Right forelimb (tissue), 1 donor: ENCODE results near the gene SLC6A1.
"Not testable (repeated sequence)": the region's sequence is repeated elsewhere in the genome, so short reads cannot be mapped to it uniquely, and the experiment has no call there.

Experiments
- DNase-seq: peaks from one replicate; pipeline ENCODE4 v3.0.0-alpha.2; 2018

SLC6A1 gene

DNA sequence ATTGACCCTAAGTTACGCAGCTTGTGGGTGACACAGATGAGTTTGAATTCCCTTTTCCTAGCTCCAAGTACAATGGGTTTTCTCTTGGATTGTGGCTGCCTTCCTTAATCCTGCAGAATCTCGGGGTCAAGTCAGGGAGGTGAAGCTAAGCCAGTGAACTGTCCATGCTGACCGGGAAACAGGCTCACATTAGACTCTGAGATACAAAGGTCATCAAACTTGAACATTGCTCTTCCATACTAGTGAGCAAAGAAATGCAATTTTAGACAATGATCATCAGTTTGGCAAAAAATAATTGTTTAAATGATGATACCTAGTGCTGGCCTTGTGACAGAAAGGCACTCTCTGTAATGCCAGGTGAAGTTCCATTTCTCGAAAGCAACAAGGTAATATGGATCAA lies 31.6 kb downstream of the SLC6A1 start:
- DNase-seq: no peak

DNA sequence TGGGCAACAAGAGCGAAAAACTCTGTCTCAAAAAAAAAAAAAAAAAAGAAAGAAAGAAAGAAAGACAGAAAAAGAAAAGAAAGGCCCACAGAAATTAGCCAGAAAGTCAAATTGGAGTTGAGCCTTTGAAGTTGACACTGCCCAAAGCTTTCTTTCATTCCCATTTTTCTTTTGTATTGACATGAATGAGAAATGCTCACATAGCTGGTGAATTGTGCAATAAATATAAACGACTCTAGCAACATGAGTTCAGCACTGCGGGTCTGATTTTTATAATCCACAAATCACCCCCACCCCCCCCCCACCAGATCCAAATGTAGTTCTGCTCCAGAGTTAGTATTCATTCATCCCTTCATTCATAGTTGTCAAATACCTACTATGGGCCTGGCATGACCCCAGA lies 37.4 kb downstream of the SLC6A1 start:
- DNase-seq: no peak

DNA sequence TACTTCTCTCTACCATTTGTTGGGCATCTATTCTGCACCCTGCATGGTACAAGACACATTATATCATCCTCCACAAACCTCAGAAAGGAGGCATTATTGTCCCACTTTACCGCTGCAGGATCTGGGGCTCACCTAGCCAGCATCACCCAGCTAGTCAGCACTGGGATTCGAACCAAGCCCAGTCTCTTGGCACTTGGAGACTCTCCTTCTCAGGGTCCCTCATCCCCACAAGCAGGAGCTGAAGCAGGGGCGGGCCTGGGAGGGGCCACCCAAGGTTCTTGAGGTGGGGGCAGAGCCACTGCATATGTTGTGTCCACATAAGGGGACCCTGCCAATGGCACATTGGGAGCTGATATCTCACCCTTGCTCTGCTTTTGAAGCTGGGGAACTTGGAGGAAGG lies 41.3 kb downstream of the SLC6A1 start:
- DNase-seq: no peak

DNA sequence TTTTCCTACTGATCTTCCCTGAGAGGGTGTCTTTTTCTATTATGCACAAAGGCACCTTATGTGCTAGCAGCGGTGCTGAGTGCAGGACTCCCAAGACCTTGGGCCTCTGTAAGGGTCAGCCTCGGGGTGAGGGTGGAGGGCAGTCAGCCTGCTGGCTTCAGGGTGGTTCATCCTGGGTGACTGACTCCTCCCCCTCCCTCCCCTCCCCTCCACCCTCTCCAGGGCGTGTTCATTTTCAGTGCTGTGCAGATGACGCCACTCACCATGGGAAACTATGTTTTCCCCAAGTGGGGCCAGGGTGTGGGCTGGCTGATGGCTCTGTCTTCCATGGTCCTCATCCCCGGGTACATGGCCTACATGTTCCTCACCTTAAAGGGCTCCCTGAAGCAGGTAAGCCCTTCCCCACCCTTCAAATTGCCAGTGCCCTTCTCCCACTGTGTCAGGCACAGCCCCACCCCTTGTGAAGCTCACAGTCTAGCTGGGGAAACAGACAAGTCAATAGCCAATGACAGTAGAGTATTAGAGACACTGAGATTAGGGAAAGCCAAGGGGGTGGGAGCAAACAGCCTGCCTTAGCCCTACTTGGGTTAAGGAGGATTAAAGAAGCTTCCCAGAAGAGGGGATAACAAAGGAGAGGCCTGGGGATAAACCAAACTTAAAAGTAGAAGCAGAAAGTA lies 41.9 kb downstream of the SLC6A1 start:
- DNase-seq: no peak

DNA sequence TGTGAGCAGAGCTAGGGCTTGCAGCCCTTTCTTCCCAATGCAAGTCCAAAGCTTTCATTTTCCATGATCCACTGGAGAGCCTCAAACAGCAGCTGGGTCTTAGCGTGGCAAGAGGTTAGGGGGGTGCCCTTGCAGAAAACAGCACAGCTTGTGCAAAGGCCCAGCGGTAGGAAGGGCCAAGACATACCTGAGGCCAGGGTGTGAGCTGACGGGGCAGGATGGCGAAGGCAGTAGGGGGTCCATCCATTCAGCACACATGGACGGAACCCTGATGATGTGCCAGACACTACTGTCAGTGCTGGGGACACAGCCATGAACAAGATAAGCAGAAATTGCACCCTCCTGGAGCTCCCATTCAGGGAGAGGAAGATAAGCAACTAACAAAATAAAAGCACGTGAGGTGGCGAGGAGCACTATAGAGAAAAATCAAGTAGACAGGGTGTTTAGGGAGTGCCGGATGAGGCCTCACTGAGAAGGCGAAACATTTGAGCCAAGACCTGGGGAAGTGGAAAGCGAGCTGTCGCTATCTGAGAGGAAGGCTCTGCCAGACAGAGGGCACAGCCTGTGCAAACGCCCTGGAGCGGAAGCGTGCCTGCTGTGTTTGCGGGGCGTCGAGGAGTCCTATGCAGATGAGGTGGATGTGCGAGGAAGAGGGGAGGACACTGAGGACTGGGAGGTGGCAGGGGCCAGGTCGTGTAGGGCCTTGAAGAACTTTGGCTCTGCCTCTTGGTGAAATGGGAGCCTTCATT lies 43.4 kb downstream of the SLC6A1 start:
- DNase-seq: no peak

DNA sequence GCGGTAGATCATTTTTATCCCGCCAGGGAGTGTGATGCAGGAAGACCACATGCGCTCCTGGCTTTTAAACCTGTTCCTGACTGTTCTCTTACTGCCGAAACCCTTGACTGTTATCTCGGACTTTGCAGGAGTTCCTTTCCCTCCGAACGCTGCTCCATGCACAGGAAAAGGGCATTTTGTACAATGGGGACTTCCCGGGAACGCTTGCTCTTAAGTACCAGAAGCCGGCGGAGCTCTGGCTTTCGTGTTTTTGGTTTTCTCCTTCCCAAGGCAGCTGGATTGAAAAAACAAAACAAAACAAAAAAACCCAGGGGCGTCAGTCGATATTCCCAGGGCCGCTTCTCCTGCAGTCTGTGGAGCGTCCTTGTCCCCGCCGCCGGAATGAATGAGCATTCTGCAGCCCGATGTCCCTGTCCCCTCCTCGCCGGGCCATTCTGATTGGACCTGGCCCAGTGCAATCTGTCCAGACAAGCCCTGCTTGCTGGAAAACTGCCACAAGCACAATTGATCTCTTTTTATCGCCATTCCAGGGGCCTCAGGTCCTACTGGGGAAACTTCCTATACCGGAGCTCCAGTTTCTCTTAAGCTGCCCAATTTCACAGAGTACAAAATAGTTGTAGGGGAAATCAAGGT lies 44.8 kb downstream of the SLC6A1 start:
- no peak for DNase-seq

DNA sequence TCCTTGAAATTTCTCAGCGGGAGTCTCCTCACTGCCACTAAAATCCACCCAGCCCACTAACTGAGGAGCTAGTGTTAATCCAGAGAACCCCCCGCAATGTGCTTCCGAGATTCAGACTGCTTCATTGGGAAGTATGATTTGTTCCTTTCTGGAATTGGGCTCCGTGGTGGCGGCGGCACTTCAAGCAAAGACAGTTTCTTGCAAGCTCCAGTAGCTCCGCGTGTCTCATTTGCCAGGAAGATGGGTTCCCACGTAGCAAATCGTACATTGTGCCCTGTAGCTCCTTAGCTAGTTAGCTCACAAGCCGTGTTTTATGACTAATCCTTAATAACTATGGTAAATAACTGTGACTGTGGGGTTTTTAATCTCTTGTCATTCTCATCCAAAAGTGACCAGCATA lies 45.4 kb downstream of the SLC6A1 start:
- no peak for DNase-seq

DNA sequence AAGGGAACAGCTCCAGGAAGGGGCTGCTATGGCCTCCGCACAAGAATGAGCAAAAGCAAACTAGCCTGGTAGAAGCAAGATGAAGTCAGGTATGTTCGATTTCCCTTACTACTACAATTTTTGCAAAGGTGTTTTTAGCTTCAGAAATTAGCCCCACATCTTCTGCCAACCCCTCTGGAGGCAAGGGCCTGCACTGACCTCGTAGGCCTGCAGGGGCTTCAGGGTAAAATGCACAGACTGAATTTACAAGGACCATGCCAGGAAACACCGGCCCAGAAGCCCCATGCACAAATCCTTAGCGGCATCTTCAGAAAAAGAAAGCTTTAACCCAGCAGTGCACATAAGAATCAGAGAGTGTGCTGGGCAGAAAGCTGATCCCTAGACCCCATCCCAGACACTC lies 53.0 kb downstream of the SLC6A1 start:
- DNase-seq: no peak

DNA sequence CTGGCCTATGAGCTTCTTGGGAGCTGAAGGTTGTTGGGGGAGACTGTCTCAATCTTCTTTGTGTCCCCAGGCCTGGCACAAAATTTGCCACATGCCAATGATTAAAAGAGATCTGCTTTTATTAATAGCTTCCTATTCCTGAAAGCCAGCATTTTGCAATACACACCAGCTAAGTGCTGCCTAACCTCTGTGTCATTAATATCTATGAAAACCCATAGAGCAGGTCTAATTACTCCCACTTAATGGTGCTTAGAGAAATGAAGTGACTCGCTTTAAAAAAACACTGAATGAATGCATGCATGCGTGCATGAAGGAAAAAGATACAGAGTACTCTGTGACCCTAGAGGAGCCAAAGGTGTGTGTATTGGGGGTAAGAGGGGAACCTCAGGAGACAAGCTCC lies 55.0 kb downstream of the SLC6A1 start:
- DNase-seq: no peak

DNA sequence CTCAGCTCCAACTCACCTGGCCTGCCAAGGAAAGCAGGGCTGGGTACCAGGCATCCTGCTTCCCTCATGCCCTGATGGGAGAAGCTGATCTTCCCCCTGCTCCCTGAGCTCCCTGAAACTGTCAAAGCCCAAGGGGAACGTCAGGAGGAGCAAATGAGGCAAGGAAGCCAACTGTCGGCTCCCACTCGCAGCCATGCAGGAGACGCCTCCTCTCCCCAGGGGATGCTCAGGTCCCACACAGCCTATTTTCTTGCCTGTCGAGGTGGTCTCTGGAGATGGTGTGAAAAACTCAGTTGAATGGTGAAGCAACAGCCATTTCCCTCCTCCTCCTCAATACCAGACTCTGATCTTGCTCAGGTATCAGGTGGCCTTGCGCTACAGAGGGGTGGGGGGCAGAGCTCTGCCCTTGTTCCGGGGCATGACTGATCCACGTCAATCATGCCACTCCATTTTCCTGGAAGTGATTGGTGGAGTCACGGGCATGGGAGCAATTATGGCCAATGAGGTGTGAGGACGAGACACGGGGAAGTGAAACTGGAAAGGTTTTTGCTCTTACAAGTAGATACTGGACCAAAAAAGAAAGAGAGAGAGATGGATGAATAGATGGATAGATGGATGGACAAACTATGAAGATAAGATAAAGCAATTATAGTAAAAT lies 58.2 kb downstream of the SLC6A1 start:
- DNase-seq: no peak

DNA sequence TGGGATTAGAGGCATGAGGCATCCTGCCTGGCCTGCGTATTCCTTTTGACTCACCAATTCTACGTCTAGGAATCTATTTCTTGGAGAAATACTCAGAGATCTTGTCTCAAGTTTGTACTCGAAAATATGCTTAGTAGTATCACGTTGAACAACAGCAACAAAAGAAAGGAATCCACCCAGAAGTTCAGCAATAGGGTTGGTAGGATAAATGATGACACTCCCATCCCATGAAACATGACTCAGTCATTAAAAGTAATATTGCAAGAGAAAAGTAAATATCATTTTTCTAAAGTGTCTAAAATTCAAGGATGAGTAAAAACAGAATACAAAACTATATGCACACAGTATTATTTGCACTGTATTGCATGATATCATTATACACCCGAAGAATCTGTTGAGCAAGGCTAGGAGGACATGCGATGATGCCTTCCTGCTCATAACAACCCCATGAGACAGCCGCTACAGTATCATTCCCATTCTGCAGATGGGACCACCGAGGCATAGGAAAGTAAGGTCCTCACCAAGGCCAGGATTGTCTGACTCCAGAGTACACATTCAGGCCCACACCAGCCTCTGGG lies 61.5 kb downstream of the SLC6A1 start:
- DNase-seq: no peak

DNA sequence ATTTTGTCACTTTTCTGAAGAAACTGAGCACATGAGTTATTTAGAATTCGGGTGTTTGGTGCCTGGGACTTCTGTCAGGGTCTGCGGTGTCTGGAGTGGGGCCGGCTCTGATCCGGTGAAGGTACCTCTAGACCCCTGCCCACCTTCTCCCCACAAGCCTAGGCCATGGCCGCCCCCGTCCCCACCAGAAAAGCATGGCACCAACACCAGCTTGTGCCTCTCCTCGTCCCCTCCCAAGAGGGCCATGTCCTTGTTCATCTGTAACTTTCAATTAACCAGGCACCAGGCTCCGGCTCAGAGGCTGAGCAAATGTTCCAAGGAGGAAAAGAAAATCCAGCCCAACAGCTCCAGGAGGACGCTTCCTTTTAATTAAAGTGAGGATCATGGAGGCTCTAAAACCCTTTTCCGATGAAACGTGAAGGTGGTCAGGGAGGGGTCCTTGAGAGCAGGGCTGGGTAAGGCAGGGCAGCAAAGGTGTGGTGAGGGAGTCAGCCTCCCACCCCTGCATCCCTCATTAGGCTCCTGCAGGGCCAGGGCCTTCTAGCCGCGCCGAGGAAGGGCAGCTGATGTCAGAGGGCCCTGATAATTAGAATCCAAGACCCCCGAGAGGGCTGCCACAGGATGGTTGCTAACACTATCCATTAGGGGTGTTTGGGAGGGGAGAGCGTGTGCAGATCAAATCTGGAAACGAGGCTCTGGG lies 62.3 kb downstream of the SLC6A1 start:
- no peak for DNase-seq

DNA sequence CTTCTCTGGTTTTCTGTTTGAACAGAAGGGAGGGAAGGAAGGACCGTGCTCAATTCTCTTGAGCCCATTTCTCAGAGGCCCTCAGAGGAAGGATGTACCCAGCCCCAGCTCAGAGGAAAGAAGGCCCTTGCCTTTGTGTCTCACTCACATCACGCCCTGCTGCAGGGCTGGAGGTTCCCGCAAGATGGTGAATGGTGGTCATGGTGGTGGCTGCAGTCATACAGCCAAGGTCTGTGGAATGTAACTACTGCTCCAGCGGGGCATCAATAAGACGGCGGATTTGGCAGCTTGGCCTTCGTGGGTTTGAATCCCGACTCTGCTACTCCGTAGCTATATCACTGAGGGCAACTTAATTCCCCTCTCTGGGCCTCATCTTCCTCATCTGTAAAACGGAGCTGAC lies 62.9 kb downstream of the SLC6A1 start:
- DNase-seq: no peak

DNA sequence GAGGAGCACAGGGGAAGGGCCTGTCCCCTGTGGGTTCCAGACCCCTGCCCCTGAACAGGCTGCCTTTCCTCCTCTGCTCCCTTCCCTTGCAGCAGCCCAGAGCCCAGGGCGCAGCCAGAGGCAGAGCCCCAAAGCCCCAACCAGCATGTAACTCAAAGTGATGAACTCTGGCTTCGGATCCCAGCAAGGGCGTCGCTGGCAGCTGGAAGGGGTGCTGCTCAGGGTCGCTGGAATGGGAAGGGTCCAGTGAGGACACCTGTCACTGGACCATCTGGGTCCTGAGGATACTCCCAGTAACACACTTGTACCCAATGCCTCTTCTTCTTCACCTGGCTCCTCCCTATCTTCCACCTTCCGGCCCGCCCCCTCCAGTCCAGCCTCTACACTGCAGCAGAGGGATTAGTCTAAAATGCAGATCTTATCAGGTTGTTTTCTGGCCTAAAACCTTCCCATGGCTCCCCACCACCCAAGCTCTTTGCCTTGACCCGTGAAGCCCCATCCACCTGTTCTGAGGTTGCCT lies 64.0 kb downstream of the SLC6A1 start:
- DNase-seq: no peak

DNA sequence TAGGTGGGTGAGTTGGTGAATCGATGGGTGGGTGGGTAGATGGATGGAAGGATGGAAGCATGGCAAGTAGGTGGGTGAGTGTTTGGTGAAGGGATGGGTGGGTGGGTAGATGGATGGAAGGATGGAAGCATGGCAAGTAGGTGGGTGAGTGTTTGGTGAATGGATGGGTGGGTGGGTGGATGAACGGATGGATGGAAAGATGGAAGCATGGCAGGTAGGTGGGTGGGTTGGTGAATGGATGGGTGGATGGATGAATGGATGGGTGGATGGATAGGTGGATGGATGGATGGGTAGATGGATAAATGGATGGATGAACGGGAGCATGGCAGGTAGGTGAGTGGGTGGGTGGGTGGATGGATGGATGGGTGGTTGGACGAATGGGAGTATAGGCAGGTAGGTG lies 65.1 kb downstream of the SLC6A1 start:
- no peak for DNase-seq

DNA sequence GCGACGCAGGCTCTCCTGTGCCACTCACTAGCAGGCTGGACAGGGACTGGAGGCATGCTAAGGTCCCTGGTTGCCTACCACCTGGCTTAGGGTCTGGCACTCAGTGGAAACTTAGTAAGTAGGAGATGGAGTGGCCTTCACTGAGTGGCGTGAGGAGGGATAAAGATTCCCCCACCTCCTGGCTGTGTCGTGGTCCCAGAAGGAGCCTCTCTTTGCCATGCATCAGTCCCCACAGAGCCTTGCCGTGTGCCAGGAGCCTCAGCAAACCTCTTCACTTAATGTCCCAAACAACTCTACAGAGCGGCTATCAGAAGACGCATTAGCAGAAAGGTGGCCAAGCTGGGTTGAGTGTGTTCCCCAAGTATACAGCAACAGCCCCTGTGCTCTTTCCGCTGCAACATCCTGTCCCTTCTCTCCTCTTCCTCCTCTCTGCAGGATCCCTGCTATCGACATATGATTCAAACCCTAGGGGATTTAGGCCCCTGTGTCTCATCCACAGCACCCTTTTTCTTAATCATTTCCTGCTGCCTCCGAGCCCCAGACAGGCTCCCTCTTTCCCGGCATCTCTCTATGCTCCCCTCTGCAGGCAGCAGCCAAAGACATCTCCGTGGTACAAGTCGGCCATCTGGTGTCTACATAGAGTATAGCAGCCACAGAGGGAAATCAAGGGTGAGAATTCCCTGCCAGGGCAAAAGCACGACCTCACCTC lies 66.7 kb downstream of the SLC6A1 start:
- DNase-seq: peak; percentile 73

DNA sequence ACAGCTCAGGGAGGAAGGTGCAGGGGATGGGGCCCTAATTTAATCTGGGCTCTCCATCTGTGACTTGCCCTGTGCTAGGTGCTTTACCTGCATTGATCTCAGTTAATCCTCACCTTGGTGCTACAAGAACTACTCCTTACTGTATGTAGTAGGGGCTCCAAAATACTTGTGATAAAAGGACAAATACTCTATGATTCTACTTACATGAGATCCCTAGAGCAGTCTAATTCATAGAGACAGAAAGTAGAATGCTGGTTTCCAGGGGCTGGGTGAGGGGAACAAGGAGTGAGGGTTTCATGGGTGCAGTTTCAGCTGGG lies 67.2 kb downstream of the SLC6A1 start:
- no peak for DNase-seq

DNA sequence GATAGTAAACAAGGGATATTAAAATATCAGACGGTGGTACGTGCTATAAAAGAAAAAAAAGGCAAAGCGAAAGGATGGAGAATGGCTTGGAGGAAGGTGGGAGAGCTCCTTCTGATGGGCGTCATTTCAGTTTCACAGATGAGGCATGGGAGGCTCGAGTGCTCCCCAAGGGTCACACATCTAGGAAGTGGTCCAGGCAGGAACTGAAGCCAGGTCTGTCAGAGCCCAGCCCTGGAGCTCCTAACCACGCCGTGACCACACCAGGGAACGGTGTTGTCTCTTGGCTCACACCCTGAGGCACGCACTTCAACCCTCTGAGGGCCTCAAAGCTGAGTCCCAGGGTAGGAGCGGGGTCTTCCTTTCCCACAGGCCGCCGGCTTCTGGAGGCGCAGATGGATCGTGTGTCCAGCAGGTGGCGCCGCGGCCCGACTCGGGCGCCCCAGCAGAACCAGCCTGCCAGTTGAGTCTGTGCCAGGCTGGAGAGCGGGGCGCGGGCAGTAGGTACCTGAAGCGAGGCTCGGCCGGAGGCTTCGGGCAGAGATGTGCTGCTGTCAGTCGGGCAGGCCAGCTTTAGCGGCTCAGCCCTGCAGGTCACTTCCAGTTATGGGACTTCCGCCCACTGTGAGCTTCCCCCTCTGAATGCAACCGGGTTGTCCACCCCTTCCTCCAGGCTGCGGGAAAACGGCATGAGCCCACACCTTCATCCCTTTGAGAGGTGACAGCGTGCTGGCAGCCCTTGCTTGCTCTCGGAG lies 68.1 kb downstream of the SLC6A1 start:
- peak; percentile 70 for DNase-seq

DNA sequence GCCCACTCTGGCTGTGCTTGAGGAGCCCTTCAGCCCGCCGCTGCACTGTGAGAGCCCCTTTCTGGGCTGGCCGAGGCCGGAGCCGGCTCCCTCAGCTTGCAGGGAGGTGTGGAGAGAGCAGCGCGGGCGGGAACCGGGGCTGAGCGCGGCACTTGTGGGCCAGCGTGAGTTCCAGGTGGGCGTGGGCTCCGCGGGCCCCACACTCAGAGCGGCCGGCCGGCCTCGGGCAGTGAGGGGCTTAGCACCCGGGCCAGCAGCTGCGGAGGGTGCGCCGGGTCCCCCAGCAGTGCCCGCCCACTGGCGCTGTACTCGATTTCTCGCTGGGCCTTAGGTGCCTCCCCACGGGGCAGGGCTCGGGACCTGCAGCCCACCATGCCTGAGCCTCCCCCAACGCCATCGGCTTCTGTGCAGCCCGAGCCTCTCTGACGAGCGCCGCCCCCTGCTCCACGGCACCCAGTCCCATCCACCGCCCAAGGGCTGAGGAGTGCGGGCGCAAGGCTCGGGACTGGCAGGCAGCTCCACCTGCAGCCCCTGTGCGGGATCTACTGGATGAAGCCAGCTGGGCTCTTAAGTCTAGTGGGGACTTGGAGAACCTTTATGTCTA lies 68.8 kb downstream of the SLC6A1 start:
- DNase-seq: not testable (repeated sequence)

DNA sequence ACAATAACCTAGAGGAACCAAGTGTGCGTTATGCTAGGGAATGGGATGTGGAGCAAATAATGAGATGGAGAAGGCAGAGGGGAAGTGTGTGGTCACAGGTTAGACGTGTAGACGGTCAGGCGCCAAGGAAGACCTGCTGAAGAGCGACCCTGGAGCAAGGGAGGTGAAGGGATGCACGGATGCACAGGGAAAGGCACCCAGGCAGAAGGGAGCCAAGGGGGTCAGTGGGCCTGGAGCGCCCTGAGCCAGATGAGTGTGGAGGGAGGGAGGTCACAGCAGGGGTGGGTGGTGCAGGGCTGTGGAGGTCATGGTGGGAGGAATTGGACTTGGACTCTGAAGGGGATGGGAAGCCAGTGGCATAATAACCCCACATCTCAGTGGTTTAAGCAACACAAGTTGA lies 70.2 kb downstream of the SLC6A1 start:
- DNase-seq: no peak
